PC-9 (cell line): ENCODE measurements around the gene OSBPL3. TPM values are rescaled to one million over a fixed set of nuclear protein-coding genes. Genes with fewer than 3 reads are reported as not detected.

Source experiments
- BruUV-seq: library from RNA; stranded (reverse); fragments of 400-500 nt; replicated peaks from 2 replicates; lab custom pipeline; 2021; lab: Mats Ljungman, UMichigan
- CTCF ChIA-PET: fragments of 300-600 bp; sonication (Branson Sonifier 250); formaldehyde crosslinking; loops from one replicate; lab custom pipeline; 2022; ENCODE audit warnings: antibody characterized with exemption; lab: Charles Lee
- POLR2A ChIA-PET: fragments of 300-600 bp; sonication (Branson Sonifier 250); formaldehyde crosslinking; loops from one replicate; lab custom pipeline; 2022; ENCODE audit warnings: antibody characterized with exemption; ENCODE audit not compliant: unreplicated experiment; lab: Charles Lee
- DNase-seq, 2 experiments: peaks; one replicate each; pipeline versions ENCODE4 v3.0.0 to v3.0.0-alpha.2; 2015 to 2022; ENCODE audit warnings: mixed read lengths in 1 of 2
- H2AFZ ChIP-seq: fragments of 200-600 bp; sonication (generic); 2 replicates; pipeline ENCODE4 v1.8.1; 2017; ENCODE audit warnings: antibody characterized with exemption
- H3F3A ChIP-seq: fragments of 200-600 bp; sonication (generic); 2 replicates; pipeline ENCODE4 v1.8.1; 2017; ENCODE audit warnings: antibody characterized with exemption, mild to moderate bottlenecking, low read depth; ENCODE audit not compliant: insufficient read depth
- H3K27ac ChIP-seq: fragments of 200-600 bp; sonication (generic); 2 replicates; pipeline ENCODE4 v1.6.1; 2016; ENCODE audit warnings: mixed run types
- H3K27me3 ChIP-seq: fragments of 200-600 bp; sonication (generic); 2 replicates; pipeline ENCODE4 v1.6.1; 2016; ENCODE audit warnings: low read depth, mixed run types; ENCODE audit not compliant: insufficient read depth
- H3K36me3 ChIP-seq: fragments of 200-600 bp; sonication (generic); 2 replicates; pipeline ENCODE4 v1.6.1; 2016; ENCODE audit warnings: low read depth, mixed run types
- H3K4me1 ChIP-seq: fragments of 200-600 bp; sonication (generic); replicated peaks from 2 replicates; pipeline ENCODE4 v1.6.1; 2016; ENCODE audit warnings: mixed run types; ENCODE audit not compliant: insufficient read depth
- H3K4me2 ChIP-seq: fragments of 200-600 bp; sonication (generic); 2 replicates; pipeline ENCODE4 v1.6.1; 2017; ENCODE audit warnings: mixed run types
- H3K4me3 ChIP-seq: fragments of 200-600 bp; sonication (generic); 2 replicates; pipeline ENCODE4 v1.6.1; 2016; ENCODE audit warnings: mixed run types
- H3K79me2 ChIP-seq: fragments of 200-600 bp; sonication (generic); 2 replicates; pipeline ENCODE4 v1.6.1; 2017; ENCODE audit warnings: low read depth, mixed run types
- H3K9me2 ChIP-seq: fragments of 200-600 bp; sonication (generic); 2 replicates; pipeline ENCODE4 v1.8.1; 2017; ENCODE audit warnings: mild to moderate bottlenecking; ENCODE audit not compliant: insufficient read depth
- H3K9me3 ChIP-seq: fragments of 200-600 bp; sonication (generic); 2 replicates; pipeline ENCODE4 v1.8.1; 2016; ENCODE audit warnings: low read depth; ENCODE audit not compliant: insufficient read depth
- H4K20me1 ChIP-seq: fragments of 200-600 bp; sonication (generic); 2 replicates; pipeline ENCODE4 v1.8.1; 2017; ENCODE audit not compliant: insufficient read depth
- EZH2 ChIP-seq: fragments of 200-600 bp; sonication (generic); IDR thresholded peaks from 2 replicates; pipeline ENCODE4 v1.8.0; 2017; ENCODE audit warnings: antibody characterized with exemption, low read depth
- intact Hi-C: fragments of 100-400 bp; cut with micrococcal nuclease; formaldehyde crosslinking; loops from one replicate; pipeline ENCODE4 v1.10.0; 2022; ENCODE audit not compliant: unreplicated experiment
- total RNA-seq: library from RNA; stranded (reverse); gene quantifications from 2 replicates; pipeline ENCODE4 v1.2.3, GENCODE V29; 2021
- TF ChIP-seq, protein P1 (sequence below): fragments of 200-600 bp; sonication (generic); conservative IDR thresholded peaks from 2 replicates; pipeline ENCODE4 v1.6.1; 2017; ENCODE audit warnings: mixed run types, antibody characterized with exemption, mild to moderate bottlenecking, moderate library complexity

The OSBPL3 gene
- total RNA-seq, 1 experiment from 2014 or later: 87.6 TPM

DNA sequence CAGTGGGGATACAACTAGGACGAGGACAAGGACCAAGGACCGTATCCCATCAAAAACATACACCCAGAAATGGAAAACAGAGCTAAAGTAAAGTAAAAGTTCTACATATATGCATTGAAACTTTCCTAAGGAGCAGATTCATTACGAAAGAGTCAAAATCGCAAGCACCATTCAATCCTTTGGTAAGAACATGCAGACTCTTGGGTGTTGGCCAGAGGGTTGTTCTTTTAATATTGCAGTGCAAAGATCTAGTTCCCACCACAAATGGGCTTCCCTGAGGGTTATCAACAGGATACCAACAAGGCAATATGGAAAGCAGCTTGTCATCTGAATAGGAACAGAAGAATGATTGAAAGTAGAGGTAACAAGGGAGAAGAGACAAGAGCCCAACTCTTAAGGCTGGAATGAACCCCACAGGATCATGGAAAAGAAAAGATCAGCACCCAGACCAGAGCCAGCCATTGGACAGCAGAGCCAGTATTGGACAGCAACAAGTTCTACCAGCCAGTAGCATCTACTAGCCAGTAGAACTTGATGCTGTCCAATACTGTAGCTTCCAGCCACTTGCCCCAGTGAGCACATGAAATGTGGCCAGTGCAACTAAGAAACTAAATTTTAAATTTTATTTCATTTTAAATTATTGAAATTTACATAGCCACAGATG, 66.0 kb downstream of the OSBPL3 start:
- intact Hi-C loops: no loop called here
- no peak overlapping the region for H3K27ac ChIP-seq
- H3K36me3 ChIP-seq: no peaks in the 10 kb centered on the region
- H3K4me2 ChIP-seq: no peak overlapping the region
- DNase-seq: no peak
- no peaks in the 10 kb centered on the region for H4K20me1 ChIP-seq
- H3K4me3 ChIP-seq: no peak overlapping the region
- no peaks in the 10 kb centered on the region for H3K9me2 ChIP-seq
- no TSS peak for BruUV-seq
- ChIA-PET CTCF (no interaction called here), POLR2A (no interaction called here)
- 0 out of 2 replicates have a peak, but pooled peaks cover 3% of the 10 kb centered on the region for H3K9me3 ChIP-seq
- H3K27me3 ChIP-seq: no peaks in the 10 kb centered on the region
- H3K79me2 ChIP-seq: peaks cover 80% of the 10 kb centered on the region
- no peak for TF ChIP-seq EZH2
- TF ChIP-seq, protein P1, sequence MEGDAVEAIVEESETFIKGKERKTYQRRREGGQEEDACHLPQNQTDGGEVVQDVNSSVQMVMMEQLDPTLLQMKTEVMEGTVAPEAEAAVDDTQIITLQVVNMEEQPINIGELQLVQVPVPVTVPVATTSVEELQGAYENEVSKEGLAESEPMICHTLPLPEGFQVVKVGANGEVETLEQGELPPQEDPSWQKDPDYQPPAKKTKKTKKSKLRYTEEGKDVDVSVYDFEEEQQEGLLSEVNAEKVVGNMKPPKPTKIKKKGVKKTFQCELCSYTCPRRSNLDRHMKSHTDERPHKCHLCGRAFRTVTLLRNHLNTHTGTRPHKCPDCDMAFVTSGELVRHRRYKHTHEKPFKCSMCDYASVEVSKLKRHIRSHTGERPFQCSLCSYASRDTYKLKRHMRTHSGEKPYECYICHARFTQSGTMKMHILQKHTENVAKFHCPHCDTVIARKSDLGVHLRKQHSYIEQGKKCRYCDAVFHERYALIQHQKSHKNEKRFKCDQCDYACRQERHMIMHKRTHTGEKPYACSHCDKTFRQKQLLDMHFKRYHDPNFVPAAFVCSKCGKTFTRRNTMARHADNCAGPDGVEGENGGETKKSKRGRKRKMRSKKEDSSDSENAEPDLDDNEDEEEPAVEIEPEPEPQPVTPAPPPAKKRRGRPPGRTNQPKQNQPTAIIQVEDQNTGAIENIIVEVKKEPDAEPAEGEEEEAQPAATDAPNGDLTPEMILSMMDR: no peak
- peaks cover 6% of the 10 kb centered on the region; the same call in 1 of the 2 replicates for H3K4me1 ChIP-seq
- no peak overlapping the region for H2AFZ ChIP-seq
- peaks cover 3% of the 10 kb centered on the region; the same call in 1 of the 2 replicates for H3F3A ChIP-seq

DNA sequence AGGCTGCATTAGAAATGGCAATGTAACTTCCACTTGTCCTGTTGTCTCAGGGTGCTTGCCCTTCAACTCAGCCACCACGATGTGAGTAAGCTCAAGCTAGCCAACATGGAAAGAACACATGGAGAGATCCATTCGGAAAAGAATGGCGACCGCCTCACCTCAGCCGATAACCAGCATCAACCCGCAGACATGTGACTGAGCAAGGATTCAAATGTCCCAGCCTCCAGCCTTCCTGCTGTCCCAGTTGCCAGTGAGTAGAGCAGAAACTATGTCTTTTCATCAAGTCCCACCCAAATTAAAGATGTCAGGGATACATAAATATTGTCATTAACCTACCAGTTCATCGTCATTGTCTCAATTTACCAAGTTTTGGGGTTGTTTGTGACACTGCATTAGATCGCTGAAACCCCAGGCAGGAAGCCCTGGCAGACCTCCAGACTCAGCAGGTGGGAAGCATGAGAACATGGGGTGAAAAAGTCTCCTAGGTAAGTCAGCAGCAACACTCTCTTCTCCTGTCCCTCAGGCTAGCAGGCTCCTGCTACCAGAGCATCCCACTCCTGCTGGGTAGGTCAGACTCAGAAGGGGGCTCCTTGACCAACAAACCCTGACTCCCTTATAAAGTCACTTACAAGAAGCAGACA, 67.0 kb downstream of the OSBPL3 start:
- H4K20me1 ChIP-seq: no peaks in the 10 kb centered on the region
- H3K4me1 ChIP-seq: peaks cover 16% of the 10 kb centered on the region
- POLR2A ChIA-PET: no interaction called here
- H3K9me3 ChIP-seq: 0 out of 2 replicates have a peak, but pooled peaks cover 3% of the 10 kb centered on the region
- intact Hi-C loops: no loop called here
- no peaks in the 10 kb centered on the region for H3K9me2 ChIP-seq
- peaks cover 79% of the 10 kb centered on the region for H3K79me2 ChIP-seq
- H3K4me3 ChIP-seq: no peak overlapping the region
- peaks cover 12% of the 10 kb centered on the region for H3F3A ChIP-seq
- no peak overlapping the region for H3K4me2 ChIP-seq
- H3K36me3 ChIP-seq: no peaks in the 10 kb centered on the region
- no peak for DNase-seq
- no peaks in the 10 kb centered on the region for H3K27me3 ChIP-seq
- TF ChIP-seq, protein P1: no peak
- TF ChIP-seq EZH2: no peak
- no peak overlapping the region for H3K27ac ChIP-seq
- H2AFZ ChIP-seq: no peak overlapping the region
- CTCF ChIA-PET: no interaction called here
- no TSS peak for BruUV-seq

DNA sequence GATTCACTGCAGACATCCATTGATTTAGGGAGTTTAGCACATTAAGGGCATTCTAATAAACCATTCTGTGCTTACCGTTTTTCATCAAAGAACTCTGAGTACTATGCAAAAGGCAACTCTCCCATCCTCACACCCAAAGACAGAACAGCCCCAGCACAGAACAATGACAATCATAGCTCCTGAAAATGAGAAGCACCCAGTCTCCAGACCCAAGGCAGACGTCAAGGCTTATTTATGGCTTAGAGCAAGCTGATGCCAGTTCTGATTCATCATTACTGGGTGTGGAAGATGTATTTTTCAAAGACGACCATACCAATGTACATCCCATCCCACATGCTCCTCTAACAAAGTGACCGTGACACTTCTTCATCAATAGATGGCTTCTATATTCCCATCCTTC, 67.6 kb downstream of the OSBPL3 start:
- no peaks in the 10 kb centered on the region for H4K20me1 ChIP-seq
- no peak overlapping the region for H3K4me3 ChIP-seq
- CTCF ChIA-PET: no interaction called here
- H3F3A ChIP-seq: peaks cover 18% of the 10 kb centered on the region
- no peaks in the 10 kb centered on the region for H3K9me2 ChIP-seq
- H3K4me1 ChIP-seq: peaks cover 21% of the 10 kb centered on the region
- no peak overlapping the region for H2AFZ ChIP-seq
- H3K27ac ChIP-seq: no peak overlapping the region
- peaks cover 74% of the 10 kb centered on the region for H3K79me2 ChIP-seq
- no peak for TF ChIP-seq EZH2
- TF ChIP-seq, protein P1: no peak
- no TSS peak for BruUV-seq
- DNase-seq: no peak
- H3K4me2 ChIP-seq: no peak overlapping the region
- 0 out of 2 replicates have a peak, but pooled peaks cover 3% of the 10 kb centered on the region for H3K9me3 ChIP-seq
- POLR2A ChIA-PET: no interaction called here
- H3K27me3 ChIP-seq: no peaks in the 10 kb centered on the region
- intact Hi-C loops: no loop called here
- no peaks in the 10 kb centered on the region for H3K36me3 ChIP-seq
